Esophagus (tissue), 2 donors: ENCODE measurements around the gene ABCB8. TPM values are rescaled to one million over a fixed set of nuclear protein-coding genes. Genes with fewer than 3 reads are reported as not detected.

Experiments used
- H3K27ac ChIP-seq, 2 donors: one replicate each; pipeline ENCODE4 v1.5.1; 2013; ENCODE audit warnings: low read depth in 2 of 2, mild to moderate bottlenecking in 2 of 2, inconsistent platforms in 1 of 2, low read length in 1 of 2, moderate library complexity in 1 of 2
- H3K27me3 ChIP-seq, 2 donors: one replicate each; pipeline ENCODE4 v1.6.1; 2013; ENCODE audit warnings: low read length in 2 of 2, control low read depth in 1 of 2, mild to moderate bottlenecking in 1 of 2; ENCODE audit not compliant: insufficient read depth in 2 of 2, control insufficient read depth in 1 of 2
- H3K36me3 ChIP-seq, 2 donors: one replicate each; pipeline ENCODE4 v1.6.1; 2013; ENCODE audit warnings: low read length in 1 of 2; ENCODE audit not compliant: control insufficient read depth in 2 of 2, insufficient read depth in 2 of 2
- H3K4me1 ChIP-seq, 2 donors: one replicate each; pipeline ENCODE4 v1.6.1; 2013; ENCODE audit warnings: low read length in 1 of 2; ENCODE audit not compliant: control insufficient read depth in 2 of 2, insufficient read depth in 2 of 2
- H3K4me3 ChIP-seq, 2 donors: one replicate each; pipeline ENCODE4 v1.5.1; 2013; ENCODE audit warnings: low read length in 2 of 2, mild to moderate bottlenecking in 2 of 2, low read depth in 1 of 2, moderate library complexity in 1 of 2
- H3K9me3 ChIP-seq, 2 donors: one replicate each; pipeline ENCODE4 v1.6.1; 2013; ENCODE audit warnings: mild to moderate bottlenecking in 2 of 2, low read depth in 1 of 2, low read length in 1 of 2, moderate library complexity in 1 of 2; ENCODE audit not compliant: control insufficient read depth in 2 of 2, insufficient read depth in 1 of 2
- WGBS, 2 donors: extraction: QIAGEN DNeasy Blood & Tissue Kit; methylation state at CpG; one replicate each; pipeline ENCODE4 v1.1.7; 2013; 5-methylcytosine and 5-hydroxymethylcytosine counted together
- polyA plus RNA-seq, 2 donors: library from polyadenylated mRNA; stranded (reverse); fragments of 200-250 nt; gene quantifications; one replicate each; pipeline ENCODE4 v1.2.3, GENCODE V29; 2013
- donor health status: healthy with polysubstance abuse.
- donor health status: Bipolar disorder and iron deficiency.

The ABCB8 gene
- polyA plus RNA-seq, 2 donors: 24.0 to 27.6 TPM

DNA sequence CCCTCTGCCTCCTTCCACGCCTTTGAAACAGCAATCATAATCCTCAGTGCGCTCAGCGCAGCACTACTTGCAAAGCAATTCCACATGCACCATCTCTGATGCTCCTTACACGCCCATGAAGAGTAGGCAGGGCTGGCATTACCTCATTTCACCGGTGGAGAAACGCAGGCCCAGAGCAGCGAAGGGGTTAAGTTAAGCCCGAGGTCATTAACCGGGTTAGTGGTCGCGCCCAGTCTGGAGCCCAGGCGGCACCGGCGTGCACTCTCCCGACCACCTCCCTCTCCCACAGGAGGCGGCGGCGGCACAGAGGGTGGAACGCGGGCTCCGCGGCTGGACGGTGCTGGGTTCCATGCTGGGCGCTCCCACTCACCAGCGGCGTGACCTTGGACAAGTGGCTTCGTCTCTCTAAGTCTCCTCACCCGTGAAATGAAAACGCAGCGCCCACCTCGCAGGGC, 51.8 kb downstream of the ABCB8 start:
- Histone ChIP-seq H3K27me3 (no peaks in the 10 kb centered on the region), H3K27ac (peak overlapping the region; percentile 94 to 97), H3K9me3 (no peaks in the 10 kb centered on the region), H3K36me3 (peaks cover 6 to 20% of the 10 kb centered on the region in 2 donors), H3K4me3 (peak overlapping the region; percentile 71 to 92), H3K4me1 (peaks cover 17 to 26% of the 10 kb centered on the region in 2 donors)
- 0% methylated on average over 31 of the region's 31 CpGs for WGBS, 2 donors

DNA sequence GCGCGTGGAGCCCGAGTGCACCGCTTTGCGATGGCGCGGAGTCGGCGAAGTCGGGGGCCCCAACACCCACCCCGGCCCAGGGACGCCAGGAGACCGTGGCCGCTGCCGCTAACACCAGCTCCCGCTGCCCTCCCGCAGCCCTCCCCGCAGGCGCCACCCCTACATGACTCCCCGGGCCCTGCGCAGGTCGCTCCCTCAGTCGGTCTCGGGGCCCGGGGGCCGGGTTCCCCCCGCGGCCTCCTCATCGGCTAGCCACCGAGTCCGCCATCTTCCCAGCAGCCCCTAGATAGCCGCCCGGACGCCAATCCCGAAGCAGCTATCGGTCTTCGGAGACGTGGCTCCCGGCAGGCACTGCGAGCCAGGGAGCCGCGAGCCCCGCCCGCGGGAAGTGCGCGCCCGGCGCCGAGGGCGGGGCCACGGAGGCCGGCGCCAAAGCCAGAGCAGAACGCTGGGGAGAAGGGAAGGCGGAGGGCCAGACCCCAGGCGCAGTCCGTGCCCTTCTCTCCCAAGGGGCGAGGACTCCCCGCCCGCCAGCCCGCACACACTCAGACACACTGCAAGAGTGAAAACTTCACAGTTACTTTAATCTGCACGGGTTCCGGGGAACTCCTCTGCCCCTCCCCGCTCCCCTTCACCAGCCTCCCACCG, 52.4 kb downstream of the ABCB8 start, which contains the start of gene FASTK:
Gene FASTK, minus strand, starts transcription at position 288 of the 648 bp plus-strand sequence. Its CDS starts 43 bp downstream, at position 245.
- WGBS, 2 donors: 1 to 2% methylated on average over 52 to 66 of the region's 66 CpGs
- Histone ChIP-seq H3K27ac (peak within 1 kb of the TSS; percentile 95 to 97), H3K36me3 (peaks cover 4 to 15% of the 10 kb centered on the region in 2 donors), H3K27me3 (no peaks in the 10 kb centered on the region), H3K4me1 (peaks cover 17 to 26% of the 10 kb centered on the region in 2 donors), H3K9me3 (no peaks in the 10 kb centered on the region), H3K4me3 (peak within 1 kb of the TSS; percentile 71 to 92)

DNA sequence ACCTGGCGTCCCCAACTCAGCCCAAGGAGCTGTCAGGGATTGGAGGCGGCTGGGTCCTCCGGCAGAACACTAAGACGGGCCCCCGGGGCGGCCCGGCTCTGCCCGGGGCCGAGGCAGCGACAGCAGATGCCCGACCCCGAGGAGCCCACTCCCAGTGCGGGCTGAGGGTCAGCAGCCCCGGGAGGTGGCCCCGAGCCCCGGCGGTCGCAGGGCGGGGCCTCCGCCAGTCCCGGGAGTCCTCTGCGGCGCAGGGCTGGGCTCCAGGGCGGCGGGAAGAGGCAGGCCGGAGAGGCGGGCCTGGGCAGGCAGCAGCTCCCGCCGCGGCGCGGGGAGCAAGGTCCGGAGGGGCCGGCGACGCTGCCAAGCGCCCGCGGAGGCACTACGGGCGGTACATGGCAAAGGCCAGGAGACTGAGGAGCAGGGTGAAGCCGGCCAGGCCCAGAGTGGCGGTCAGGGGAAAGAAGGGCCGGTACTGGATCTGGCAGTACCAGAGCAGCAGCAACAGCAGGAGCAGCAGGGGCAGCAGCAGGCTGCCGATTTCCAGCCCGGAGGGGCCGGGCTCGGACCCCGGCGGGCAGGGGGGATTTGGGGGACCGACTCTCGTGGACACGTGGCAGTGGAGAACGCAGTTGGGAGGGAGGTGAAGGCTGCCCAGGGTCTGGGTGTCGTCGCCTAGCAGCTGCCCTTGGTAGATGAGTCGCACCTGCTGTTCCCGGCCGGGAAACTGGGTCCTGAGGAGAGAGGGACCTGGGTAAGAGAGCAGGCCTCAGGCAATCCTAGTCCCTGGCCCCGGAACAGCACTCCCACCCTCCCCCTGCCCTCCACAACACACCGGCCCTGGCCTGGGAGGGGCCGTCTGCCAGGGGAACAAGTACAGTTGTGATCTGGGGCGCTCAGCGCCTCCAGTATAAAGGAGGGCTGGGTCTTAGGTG, 53.2 kb downstream of the ABCB8 start:
- WGBS, 2 donors: 20 to 21% methylated on average over 59 to 64 of the region's 64 CpGs
- peaks cover 17 to 26% of the 10 kb centered on the region in 2 donors for H3K4me1 ChIP-seq
- peak overlapping the region; percentile 95 to 97 for H3K27ac ChIP-seq
- peak overlapping the region; percentile 71 to 92 for H3K4me3 ChIP-seq
- no peaks in the 10 kb centered on the region for H3K9me3 ChIP-seq
- peaks cover 0 to 7% of the 10 kb centered on the region in 2 donors for H3K36me3 ChIP-seq
- no peaks in the 10 kb centered on the region for H3K27me3 ChIP-seq

DNA sequence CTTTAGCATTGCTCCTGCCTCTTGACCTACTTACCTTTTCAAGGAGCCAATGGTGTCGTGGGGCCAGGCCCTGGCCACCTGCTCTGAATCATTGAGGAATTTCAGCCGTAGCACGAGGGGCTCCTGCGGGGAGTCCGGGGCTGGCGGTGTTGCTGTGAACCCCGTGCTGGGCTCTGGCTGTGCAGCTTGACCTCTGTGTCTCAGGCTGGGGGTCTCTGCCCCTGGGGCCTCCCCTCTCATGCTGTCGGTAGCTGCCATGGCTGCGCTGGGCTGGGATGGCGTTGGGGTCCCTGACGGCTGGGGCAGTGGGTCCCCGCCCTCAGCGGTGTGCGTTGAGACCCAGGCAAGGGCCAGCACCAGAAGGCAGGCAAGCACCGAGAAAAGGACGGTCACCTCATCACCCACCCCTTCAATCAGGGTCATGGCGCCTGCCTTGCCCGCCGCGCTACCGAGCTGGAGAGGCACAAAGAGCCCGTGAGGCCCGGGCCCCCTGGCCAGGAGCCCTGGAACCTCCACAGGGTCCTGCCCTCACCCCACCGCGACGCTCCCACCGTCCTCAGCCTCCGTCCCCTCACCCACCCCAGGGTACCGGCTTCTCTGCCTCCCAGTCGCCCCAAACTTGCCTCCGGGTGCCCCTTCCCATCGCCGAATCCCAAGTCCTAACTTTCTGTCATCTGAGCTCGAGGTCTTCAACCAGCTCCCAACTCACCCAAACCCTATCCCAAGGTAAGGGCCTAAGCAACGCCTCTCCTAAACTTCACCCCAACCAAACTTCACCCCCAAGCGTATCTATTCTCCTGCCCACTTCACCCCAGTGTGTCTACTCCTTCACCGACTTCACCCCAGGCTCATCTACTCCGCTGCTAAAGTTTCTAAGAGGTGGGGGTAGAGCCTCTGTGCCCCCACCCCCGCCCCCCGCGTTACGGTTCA, 54.2 kb downstream of the ABCB8 start:
- Histone ChIP-seq H3K36me3 (no peaks in the 10 kb centered on the region), H3K4me3 (peak overlapping the region; percentile 71 to 92), H3K27ac (peak overlapping the region; percentile 95 to 97), H3K27me3 (no peaks in the 10 kb centered on the region), H3K9me3 (no peaks in the 10 kb centered on the region), H3K4me1 (peaks cover 17 to 26% of the 10 kb centered on the region in 2 donors)
- WGBS, 2 donors: 44 to 47% methylated on average over 36 to 42 of the region's 42 CpGs

DNA sequence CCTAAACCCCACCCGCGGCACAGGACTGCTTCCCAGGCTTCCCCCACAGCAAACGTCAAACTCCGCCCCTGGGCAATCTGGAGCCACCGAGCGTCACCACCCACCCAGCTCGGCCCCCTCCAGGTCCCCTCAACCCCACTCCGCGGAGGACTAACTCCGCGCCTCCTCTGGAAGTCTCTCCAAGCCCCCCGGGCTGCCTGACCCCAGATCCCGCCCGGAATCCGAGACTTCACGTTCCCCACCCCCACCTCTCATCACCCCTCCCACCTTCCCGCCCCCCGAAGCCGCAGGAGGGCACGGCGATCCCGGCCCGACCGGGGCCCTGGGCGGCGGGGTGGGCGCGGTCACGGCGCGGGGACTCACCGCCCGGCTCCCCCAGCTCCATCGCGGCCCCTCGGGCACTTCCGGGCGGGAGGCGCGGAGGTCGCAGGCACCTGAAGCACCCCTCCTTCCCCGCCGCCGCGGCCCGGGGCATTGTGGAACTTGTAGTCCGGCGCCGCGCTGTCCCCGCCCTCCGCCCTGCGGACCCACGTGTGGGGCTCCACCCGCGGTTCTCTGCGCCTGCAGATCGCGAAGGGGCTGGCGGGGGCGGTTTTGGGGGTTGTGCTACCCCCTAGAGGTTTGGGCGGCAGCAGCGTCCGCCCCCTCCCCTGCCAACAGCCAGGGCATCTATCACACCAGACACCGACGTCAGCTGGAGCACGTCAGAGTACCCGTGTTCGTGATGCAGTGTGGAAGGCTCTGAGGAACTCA, 55.0 kb downstream of the ABCB8 start, which contains the start of gene TMUB1:
Gene TMUB1, minus strand, starts transcription at position 423 of the 753 bp plus-strand sequence. CDS start 930 bp downstream, outside the sequence.
- Histone ChIP-seq H3K27ac (peak within 1 kb of the TSS; percentile 85 to 95), H3K4me1 (peaks cover 22 to 28% of the 10 kb centered on the region in 2 donors)
- WGBS, 2 donors: 1% methylated on average over 61 to 69 of the region's 69 CpGs

DNA sequence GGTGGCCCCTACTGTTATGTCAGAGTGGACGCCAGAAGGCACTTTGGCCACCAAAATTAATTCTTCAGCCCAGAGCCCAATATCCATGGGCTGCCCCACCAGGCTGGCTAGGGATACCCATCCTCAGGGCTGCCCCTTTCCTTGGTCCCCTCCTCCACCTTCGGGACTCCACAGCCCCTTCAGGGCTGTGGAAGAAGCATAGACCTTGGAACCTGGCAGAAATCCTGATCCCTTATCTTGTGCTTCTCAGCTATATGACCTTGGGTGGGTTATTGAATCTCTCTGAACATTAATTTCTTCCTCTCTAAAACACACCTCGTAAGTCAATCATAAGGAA, 55.5 kb downstream of the ABCB8 start:
- peaks cover 19 to 33% of the 10 kb centered on the region in 2 donors for H3K4me1 ChIP-seq
- H3K27ac ChIP-seq: no peak overlapping the region
- no peaks in the 10 kb centered on the region for H3K36me3 ChIP-seq
- no peaks in the 10 kb centered on the region for H3K9me3 ChIP-seq
- H3K4me3 ChIP-seq: peak overlapping the region; percentile 71 to 92
- no peaks in the 10 kb centered on the region for H3K27me3 ChIP-seq
- WGBS, 2 donors: 20 to 35% methylated on average over 3 of the region's 3 CpGs

More for the DNA sequence above, 55.0 kb downstream of the ABCB8 start, which contains the start of gene TMUB1:
- Histone ChIP-seq H3K36me3 (no peaks in the 10 kb centered on the region), H3K4me3 (peak within 1 kb of the TSS; percentile 71 to 92), H3K27me3 (no peaks in the 10 kb centered on the region), H3K9me3 (no peaks in the 10 kb centered on the region)

- 53 to 55% methylated on average over 5 of the region's 5 CpGs for WGBS, 2 donors
- Histone ChIP-seq H3K36me3 (no peaks in the 10 kb centered on the region), H3K27ac (peak overlapping the region; percentile 82 to 84), H3K4me1 (peaks cover 16 to 31% of the 10 kb centered on the region in 2 donors), H3K9me3 (no peaks in the 10 kb centered on the region), H3K4me3 (no peak overlapping the region), H3K27me3 (no peaks in the 10 kb centered on the region)
Observed at GRCh38 chr7:151085329-151085690, 57.1 kb downstream of the ABCB8 start.

DNA sequence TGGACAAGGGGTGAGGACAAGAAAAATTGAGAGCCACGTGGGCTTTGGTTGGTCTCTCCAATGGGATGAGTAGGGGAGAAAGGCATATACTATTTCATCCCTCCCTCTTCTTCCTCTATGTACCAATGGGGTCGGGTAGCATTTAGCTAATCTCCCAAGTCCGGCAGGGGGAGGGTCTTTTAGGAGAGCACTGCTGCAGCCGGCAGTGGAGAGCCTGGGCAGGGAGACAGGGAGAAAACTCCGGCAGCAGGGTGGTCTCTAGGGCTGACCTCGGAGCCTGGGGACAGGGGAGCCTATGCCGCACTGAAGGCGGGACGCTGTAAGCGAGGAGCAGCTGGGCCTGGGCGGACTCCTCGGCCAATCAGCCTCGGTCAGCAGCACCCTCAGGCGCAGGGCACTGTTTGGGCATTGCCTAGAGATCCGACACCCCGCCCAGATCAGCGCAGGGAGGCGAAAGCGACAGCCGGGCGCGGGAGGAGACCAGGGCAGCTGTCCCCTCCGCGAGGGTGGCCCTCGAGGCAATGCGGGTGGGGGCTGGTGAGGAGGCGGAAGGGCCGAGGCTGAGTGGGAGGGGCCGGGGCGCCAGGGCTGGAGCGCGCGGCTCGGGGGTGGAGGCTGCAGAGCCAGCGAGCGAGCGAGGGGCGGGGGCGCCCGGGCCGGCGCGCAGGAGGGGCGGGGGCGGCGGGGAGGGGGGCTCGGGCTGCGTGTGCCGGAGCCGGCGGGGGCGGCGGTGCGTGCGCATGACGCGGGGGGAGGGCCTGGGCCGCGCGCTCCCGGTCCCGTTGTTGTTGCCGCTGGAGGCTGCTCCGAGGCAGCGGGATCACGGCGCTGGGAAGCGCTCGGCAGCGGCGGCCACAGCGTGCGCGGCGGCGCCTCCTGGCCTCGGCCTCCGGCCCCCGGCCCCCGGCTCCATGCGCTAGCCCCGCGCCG, 57.7 kb downstream of the ABCB8 start, which contains the start of gene AGAP3:
Gene AGAP3, plus strand, starts transcription at position 785 of the 930 bp plus-strand sequence. CDS start 267 bp downstream, outside the sequence.
- no peaks in the 10 kb centered on the region for H3K36me3 ChIP-seq
- H3K27me3 ChIP-seq: no peaks in the 10 kb centered on the region
- H3K9me3 ChIP-seq: no peaks in the 10 kb centered on the region
- peak within 1 kb of the TSS; percentile 55 to 78 for H3K4me3 ChIP-seq
- peak within 1 kb of the TSS; percentile 82 to 84 for H3K27ac ChIP-seq
- WGBS, 2 donors: 1% methylated on average over 48 to 82 of the region's 84 CpGs
- H3K4me1 ChIP-seq: peaks cover 17 to 31% of the 10 kb centered on the region in 2 donors
